Activated CD8-positive, alpha-beta memory T cell treated with anti-CD3 and anti-CD28 coated beads for 48 hours (primary cell): Measurements from ENCODE around the gene TBC1D16.

Source experiments
- DNase-seq, 3 experiments: peaks; one replicate each; pipeline ENCODE4 v3.0.0-alpha.2; 2020; ENCODE audit warnings: low read depth in 2 of 3, low spot score in 2 of 3

TBC1D16 gene

DNA sequence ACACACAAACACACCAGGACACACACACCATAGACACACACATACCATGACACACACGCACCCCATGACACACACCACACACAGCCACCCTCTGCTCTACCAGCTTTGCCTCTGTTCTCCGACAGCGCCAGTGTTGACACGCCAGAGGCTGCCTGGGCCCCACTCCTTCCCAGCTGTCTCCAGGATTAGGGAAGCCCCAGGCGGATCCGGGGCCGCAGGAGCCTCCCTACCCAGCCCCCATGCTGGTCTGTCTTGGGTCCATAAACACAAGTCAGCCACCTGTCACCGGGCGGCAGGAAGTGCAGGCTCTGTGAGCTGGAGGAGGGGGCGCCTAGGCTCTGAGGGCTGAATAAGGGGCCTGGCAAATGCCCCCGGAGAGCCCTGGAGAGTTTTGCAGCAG, 10.5 kb downstream of the TBC1D16 start:
- DNase-seq: no peak

GRCh38 chr17:80024206-80024972, 11.3 kb downstream of the TBC1D16 start:
- no peak for DNase-seq

DNA sequence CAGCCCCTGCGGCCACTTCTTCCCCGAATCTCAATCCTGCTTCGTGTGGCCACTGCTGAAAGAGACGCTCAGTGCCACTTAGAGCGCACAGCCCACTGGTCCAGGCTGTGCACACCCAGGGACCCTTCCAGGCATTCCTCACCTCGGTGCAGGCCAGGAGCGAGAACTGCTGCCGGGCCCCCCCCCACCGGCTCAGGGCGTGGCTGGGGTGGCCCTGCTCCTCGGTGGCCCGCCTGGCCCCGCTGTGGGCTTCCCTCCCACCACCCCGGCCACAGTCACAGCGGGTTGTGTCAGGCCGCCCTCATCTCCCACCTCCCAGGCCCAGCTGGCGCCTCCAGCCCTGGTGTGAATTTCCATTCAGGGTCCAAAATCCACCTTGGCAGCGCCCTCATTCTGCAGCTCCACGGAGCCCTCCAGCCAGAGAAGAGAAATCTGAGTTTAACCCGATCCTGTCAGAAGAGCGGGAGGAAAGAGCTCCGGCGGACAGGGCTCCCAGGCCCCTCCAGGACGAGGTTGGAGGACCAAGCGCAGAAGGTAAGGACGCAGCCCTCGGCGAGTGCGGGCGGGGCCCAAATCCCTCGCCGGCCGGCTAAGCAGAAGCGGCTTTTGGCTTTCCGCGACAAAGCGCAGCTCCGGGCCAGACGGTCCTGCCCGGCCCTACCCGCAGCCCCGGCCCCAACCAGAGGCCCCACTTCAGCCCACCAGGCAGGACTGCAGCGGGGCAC, 12.0 kb downstream of the TBC1D16 start:
- no peak for DNase-seq

- no peak for DNase-seq
These were observed 14.1 kb downstream of the TBC1D16 start for GRCh38 chr17:80021600-80021999.

DNA sequence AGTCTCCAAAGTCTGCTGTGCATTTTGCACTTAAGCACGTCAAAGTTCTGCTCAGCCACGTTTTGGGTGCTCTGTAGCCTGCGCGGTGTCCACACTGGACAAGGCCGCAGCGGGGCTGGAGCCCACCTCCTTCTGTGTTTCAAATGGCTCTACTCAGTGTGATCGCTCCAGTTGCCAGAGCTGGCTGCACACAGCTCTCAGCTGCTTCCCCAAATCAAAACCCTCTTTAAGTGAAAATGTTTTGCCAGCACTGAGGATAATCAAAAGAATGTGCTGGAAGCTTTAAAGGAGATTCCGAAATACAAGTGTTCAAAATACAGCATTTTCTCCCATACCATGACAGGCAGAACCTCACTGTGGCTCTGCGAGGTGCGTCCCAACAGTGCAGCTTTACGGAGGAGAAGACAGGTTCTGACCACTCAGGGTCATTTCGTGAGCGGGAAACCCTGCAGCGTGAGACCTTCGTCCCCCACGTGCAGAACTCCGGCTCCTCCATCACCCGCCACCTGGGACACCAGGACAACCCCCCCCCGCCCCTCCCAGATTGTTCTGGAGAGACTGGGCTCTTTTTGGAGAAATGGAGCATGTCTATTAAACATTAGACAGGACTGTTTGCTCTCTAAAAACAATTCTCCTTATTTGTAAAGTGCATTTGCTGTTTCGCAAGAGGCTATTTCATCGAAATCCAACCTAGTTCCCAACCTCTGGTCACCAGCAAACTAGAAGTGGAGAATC, 16.6 kb downstream of the TBC1D16 start:
- DNase-seq: no peak

GRCh38 chr17:80017226-80018010, 18.3 kb downstream of the TBC1D16 start:
- no peak for DNase-seq

GRCh38 chr17:80012765-80013741, 22.6 kb downstream of the TBC1D16 start:
- DNase-seq: no peak

DNA sequence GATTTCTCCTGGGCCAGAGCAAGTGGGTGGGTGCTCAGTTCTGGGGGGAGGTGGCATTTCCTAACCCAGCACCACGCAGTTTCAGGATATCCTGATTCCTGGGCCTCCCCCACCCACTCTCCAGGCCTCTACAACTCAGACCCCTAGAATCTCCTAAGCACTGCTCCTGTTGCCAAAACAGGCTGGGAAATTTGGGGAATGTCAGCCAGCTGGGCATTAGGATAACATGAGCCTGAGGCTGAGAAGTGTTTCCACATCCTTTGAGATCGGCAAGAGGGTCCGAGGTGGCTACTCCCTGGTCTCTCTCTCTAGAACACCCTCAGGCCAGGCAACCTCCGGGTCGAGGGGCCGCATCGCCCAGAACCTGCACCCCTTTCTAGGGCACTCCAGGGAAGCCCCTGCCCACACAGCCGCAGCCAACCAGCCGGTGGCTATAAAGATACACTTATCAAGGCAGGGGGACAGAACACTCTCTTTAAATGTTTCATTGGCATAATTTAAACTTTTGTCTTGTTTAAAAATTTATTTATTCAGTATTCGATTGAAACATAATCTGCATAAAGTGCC, 23.6 kb downstream of the TBC1D16 start:
- DNase-seq: no peak

GRCh38 chr17:80010283-80010858, 25.3 kb downstream of the TBC1D16 start:
- DNase-seq: no peak

GRCh38 chr17:80009391-80010282, 26.0 kb downstream of the TBC1D16 start:
- no peak for DNase-seq

DNA sequence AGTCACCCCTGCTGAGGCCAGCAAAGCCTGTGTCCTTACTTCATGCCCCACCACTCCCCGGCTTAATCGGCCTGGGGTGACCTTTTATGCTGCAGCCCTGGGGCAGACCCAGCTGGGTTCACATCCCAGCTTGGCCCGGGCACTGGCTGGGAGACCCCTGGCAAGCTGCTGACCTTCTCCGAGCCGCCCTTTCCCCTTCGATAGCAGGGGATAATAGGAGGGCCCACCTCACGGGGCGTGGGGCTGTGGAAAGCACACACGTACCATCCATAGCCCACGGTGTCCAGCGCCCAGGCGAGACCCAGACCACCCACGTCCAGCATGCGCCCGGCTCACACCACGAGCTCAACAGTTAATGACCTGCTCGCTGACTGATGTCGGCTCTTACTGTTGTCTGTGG, 26.8 kb downstream of the TBC1D16 start:
- no peak for DNase-seq

GRCh38 chr17:80008383-80008840, 27.3 kb downstream of the TBC1D16 start:
- peak; percentile 54 to 79 (median 72) for DNase-seq

GRCh38 chr17:80007939-80008338, 27.7 kb downstream of the TBC1D16 start:
- no peak for DNase-seq

- no peak for DNase-seq
These were observed 28.6 kb downstream of the TBC1D16 start for GRCh38 chr17:80006811-80007752.

GRCh38 chr17:80006339-80006720, 29.3 kb downstream of the TBC1D16 start:
- DNase-seq: no peak

DNA sequence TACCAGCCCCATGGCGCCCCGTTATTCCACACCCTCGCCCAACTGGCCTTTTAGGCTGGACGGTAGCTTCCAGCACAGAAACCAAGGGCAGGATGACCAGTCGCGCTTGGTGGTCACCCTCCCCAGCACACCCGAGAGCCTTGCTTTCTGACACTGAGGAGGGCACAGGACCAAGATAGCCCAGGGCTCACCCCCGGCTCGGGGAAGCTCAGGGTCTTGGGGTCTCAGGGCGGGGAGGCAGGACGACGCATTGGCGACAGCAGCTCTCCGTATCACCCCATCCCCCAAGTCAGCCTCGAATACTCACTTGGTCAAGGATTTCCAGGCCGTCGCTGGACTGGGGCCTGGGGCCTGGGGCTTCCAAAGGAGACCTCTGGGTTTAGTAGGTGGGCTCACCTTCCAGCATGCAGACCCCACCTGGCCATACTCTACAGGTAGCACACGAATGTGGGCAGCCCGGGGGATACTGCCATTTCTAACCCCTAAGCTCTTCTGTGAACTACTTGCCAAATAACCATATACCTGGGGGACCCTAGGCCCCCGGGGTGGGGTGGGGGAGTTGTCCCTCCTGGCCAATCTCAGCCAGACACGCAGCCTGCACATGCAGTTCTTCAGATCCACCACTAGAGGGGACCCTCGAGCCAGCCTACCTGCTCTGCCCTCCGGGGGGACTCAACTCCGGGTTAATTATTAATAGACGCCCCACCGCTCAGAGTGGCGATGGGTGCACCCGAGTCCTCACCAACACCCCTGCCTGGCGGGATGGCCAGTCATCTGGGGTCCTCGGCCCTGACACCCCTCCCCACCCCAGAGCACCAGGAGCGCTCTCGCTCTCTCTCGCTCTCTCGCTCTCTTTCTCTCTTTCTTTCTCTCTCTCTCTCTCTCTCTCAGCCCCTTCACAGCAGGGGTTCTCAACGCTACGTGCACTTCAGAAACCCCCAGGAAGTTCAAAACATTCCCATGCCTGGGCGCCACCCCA, 30.0 kb downstream of the TBC1D16 start:
- DNase-seq: peak in 1 of 3 experiments; percentile 27
